ENCODE measurements around the gene ID3. TPM values are rescaled to one million over a fixed set of nuclear protein-coding genes. Genes with fewer than 3 reads are reported as not detected.
"Not testable (repeated sequence)": the region's sequence is repeated elsewhere in the genome, so short reads cannot be mapped to it uniquely, and the experiment has no call there.

ID3 gene
- total and polyA plus RNA-seq, 4 experiments from 2014 or later, result 8.9 to 98.0 (median 54.8) TPM

- H3K27ac Mint-ChIP-seq, result no peak overlapping the region
- CTCF ChIA-PET (ENCODE audit: partially characterized antibody), result interaction anchor here (0.7 to 30.3 kb wide), 15 partner anchors 9 to 98 kb away, joined by 3 to 1081 read pairs (median 6); partner anchors contain the start of genes E2F2 and ID3
- H3K27ac ChIP-seq (ENCODE audit: low read depth, low read length), result no peak overlapping the region
- H3K4me1 ChIP-seq (ENCODE audit: insufficient read depth, low read length), result peaks cover 26% of the 10 kb centered on the region
- DNase-seq, result no peak
- no peak overlapping the region for H3K4me3 ChIP-seq (ENCODE audit: low read length in 2 of 2)
- no peaks in the 10 kb centered on the region for H3K9me3 ChIP-seq (ENCODE audit: control insufficient read depth in 1 of 2, low read length in 2 of 2)
- POLR2A ChIA-PET (ENCODE audit: partially characterized antibody), result interaction anchor here (1.1 to 21.6 kb wide), 6 partner anchors 9 to 148 kb away, joined by 3 to 616 read pairs (median 22); partner anchors contain the start of genes ID3 and RPL11
- H3K4me3 Mint-ChIP-seq, result no peak overlapping the region
- H3K36me3 ChIP-seq (ENCODE audit: insufficient read depth, low read length), result no peaks in the 10 kb centered on the region
- peaks cover 11 to 23% (median 13%) of the 10 kb centered on the region in 4 donors for H3K4me1 Mint-ChIP-seq
- H3K27me3 Mint-ChIP-seq, result no peaks in the 10 kb centered on the region
- no peaks in the 10 kb centered on the region for H3K27me3 ChIP-seq (ENCODE audit: insufficient read depth, low read length)
- intact Hi-C loops (cut with micrococcal nuclease), result loop anchor here (1.0 kb wide), 1 partner anchor 93 kb away; no protein-coding TSS in a partner anchor
- H3K9me3 Mint-ChIP-seq, result no peaks in the 10 kb centered on the region
- no peaks in the 10 kb centered on the region for H3K36me3 Mint-ChIP-seq
These were observed 15.4 kb downstream of the ID3 start for GRCh38 chr1:23543707-23544443.

GRCh38 chr1:23542940-23543339 is 16.4 kb downstream of the ID3 start:
- H3K9me3 Mint-ChIP-seq; DNase-seq; H3K4me3 ChIP-seq (ENCODE audit: low read length in 2 of 2); H3K4me3 Mint-ChIP-seq; H3K27me3 ChIP-seq (ENCODE audit: insufficient read depth, low read length); H3K36me3 Mint-ChIP-seq; H3K36me3 ChIP-seq (ENCODE audit: insufficient read depth, low read length); H3K27me3 Mint-ChIP-seq; H3K27ac ChIP-seq (ENCODE audit: low read depth, low read length); intact Hi-C loops (cut with micrococcal nuclease); H3K27ac Mint-ChIP-seq; H3K9me3 ChIP-seq (ENCODE audit: control insufficient read depth in 1 of 2, low read length in 2 of 2): not testable (repeated sequence)
- POLR2A ChIA-PET (ENCODE audit: partially characterized antibody), result interaction anchor here (0.7 to 21.6 kb wide), 4 partner anchors 12 to 90 kb away, joined by 3 to 616 read pairs (median 20); partner anchors contain the start of gene ID3
- peaks cover 26% of the 10 kb centered on the region for H3K4me1 ChIP-seq (ENCODE audit: insufficient read depth, low read length)
- CTCF ChIA-PET (ENCODE audit: partially characterized antibody), result interaction anchor here (3.0 to 30.3 kb wide), 4 partner anchors 15 to 94 kb away, joined by 19 to 1081 read pairs (median 534); partner anchors contain the start of genes E2F2 and ID3
- peaks cover 11 to 23% (median 13%) of the 10 kb centered on the region in 4 donors for H3K4me1 Mint-ChIP-seq

- Mint-ChIP-seq H3K27me3 (no peaks in the 10 kb centered on the region), H3K4me3 (peak overlapping the region in 7 of 8 donors; percentile 23 to 73 (median 52)), H3K27ac (peak overlapping the region; percentile 68 to 92 (median 89)), H3K9me3 (no peaks in the 10 kb centered on the region), H3K36me3 (no peaks in the 10 kb centered on the region), H3K4me1 (peaks cover 12 to 32% (median 23%) of the 10 kb centered on the region in 4 donors)
- Histone ChIP-seq H3K4me1 (ENCODE audit: insufficient read depth, low read length) (peaks cover 22% of the 10 kb centered on the region), H3K4me3 (ENCODE audit: low read length in 2 of 2) (no peak overlapping the region), H3K36me3 (ENCODE audit: insufficient read depth, low read length) (no peaks in the 10 kb centered on the region), H3K27ac (ENCODE audit: low read depth, low read length) (no peak overlapping the region), H3K27me3 (ENCODE audit: insufficient read depth, low read length) (no peaks in the 10 kb centered on the region), H3K9me3 (ENCODE audit: control insufficient read depth in 1 of 2, low read length in 2 of 2) (no peaks in the 10 kb centered on the region)
- POLR2A ChIA-PET (ENCODE audit: partially characterized antibody), result interaction anchor here (0.6 to 21.6 kb wide), 20 partner anchors 8 to 195 kb away, joined by 3 to 616 read pairs (median 3); partner anchors contain the start of genes ASAP3, E2F2, HNRNPR and ID3
- intact Hi-C loops (cut with micrococcal nuclease), result loop anchor here (1.0 kb wide), 2 partner anchors 11 to 42 kb away; no protein-coding TSS in a partner anchor
- DNase-seq, result peak; percentile 91 to 95 (median 92)
- CTCF ChIA-PET (ENCODE audit: partially characterized antibody), result interaction anchor here (0.6 to 30.3 kb wide), 22 partner anchors 9 to 115 kb away, joined by 3 to 1081 read pairs (median 4); partner anchors contain the start of genes ASAP3, E2F2 and ID3
These were observed 19.5 kb downstream of the ID3 start for GRCh38 chr1:23539698-23540266.

GRCh38 chr1:23537296-23537973 is 21.9 kb downstream of the ID3 start:
- no peaks in the 10 kb centered on the region for H3K36me3 ChIP-seq (ENCODE audit: insufficient read depth, low read length)
- H3K27ac ChIP-seq (ENCODE audit: low read depth, low read length), result no peak overlapping the region
- Mint-ChIP-seq H3K4me3 (no peak overlapping the region), H3K4me1 (peaks cover 20 to 45% (median 34%) of the 10 kb centered on the region in 4 donors), H3K36me3 (no peaks in the 10 kb centered on the region), H3K9me3 (no peaks in the 10 kb centered on the region), H3K27me3 (no peaks in the 10 kb centered on the region), H3K27ac (peak overlapping the region in 2 of 7 donors; percentile 44 to 73)
- intact Hi-C loops (cut with micrococcal nuclease), result no loop called here
- H3K9me3 ChIP-seq (ENCODE audit: control insufficient read depth in 1 of 2, low read length in 2 of 2), result no peaks in the 10 kb centered on the region
- H3K27me3 ChIP-seq (ENCODE audit: insufficient read depth, low read length), result no peaks in the 10 kb centered on the region
- no peak for DNase-seq
- H3K4me3 ChIP-seq (ENCODE audit: low read length in 2 of 2), result no peak overlapping the region
- ChIA-PET CTCF (ENCODE audit: partially characterized antibody) (interaction anchor here (1.4 to 30.3 kb wide), 4 partner anchors 9 to 100 kb away, joined by 3 to 1081 read pairs (median 534); partner anchors contain the start of gene E2F2), POLR2A (ENCODE audit: partially characterized antibody) (interaction anchor here (0.7 to 11.2 kb wide), 6 partner anchors 9 to 94 kb away, joined by 3 to 135 read pairs (median 5); no protein-coding TSS in a partner anchor)
- peaks cover 37% of the 10 kb centered on the region for H3K4me1 ChIP-seq (ENCODE audit: insufficient read depth, low read length)

- intact Hi-C loops (cut with micrococcal nuclease), result no loop called here
- no peak for DNase-seq
- peaks cover 57% of the 10 kb centered on the region for H3K4me1 ChIP-seq (ENCODE audit: insufficient read depth, low read length)
These were observed 25.9 kb downstream of the ID3 start for GRCh38 chr1:23533246-23534023.

GRCh38 chr1:23531562-23532094 is 27.7 kb downstream of the ID3 start:
- Mint-ChIP-seq H3K9me3 (peaks cover 0 to 3% (median 0%) of the 10 kb centered on the region in 8 donors), H3K27ac (peak overlapping the region; percentile 84 to 96 (median 88)), H3K4me1 (peaks cover 51 to 83% (median 73%) of the 10 kb centered on the region in 4 donors), H3K4me3 (peak overlapping the region; percentile 90 to 96 (median 92)), H3K27me3 (no peaks in the 10 kb centered on the region), H3K36me3 (no peaks in the 10 kb centered on the region)
- DNase-seq, result no peak
- intact Hi-C loops (cut with micrococcal nuclease), result loop anchor here (1.0 to 2.0 kb wide), 4 partner anchors 27 to 187 kb away; partner anchors contain the start of genes ASAP3, HNRNPR and ID3
- H3K27ac ChIP-seq (ENCODE audit: low read depth, low read length), result peak overlapping the region; percentile 47
- no peaks in the 10 kb centered on the region for H3K9me3 ChIP-seq (ENCODE audit: control insufficient read depth in 1 of 2, low read length in 2 of 2)
- no peaks in the 10 kb centered on the region for H3K27me3 ChIP-seq (ENCODE audit: insufficient read depth, low read length)
- H3K4me1 ChIP-seq (ENCODE audit: insufficient read depth, low read length), result peaks cover 75% of the 10 kb centered on the region
- ChIA-PET CTCF (ENCODE audit: partially characterized antibody) (interaction anchor here (0.5 to 30.3 kb wide), 10 partner anchors 7 to 106 kb away, joined by 3 to 924 read pairs (median 4); no protein-coding TSS in a partner anchor), POLR2A (ENCODE audit: partially characterized antibody) (interaction anchor here (0.6 to 11.2 kb wide), 15 partner anchors 8 to 187 kb away, joined by 3 to 135 read pairs (median 6); partner anchors contain the start of genes ASAP3, HNRNPR, ID3 and RPL11)
- H3K36me3 ChIP-seq (ENCODE audit: insufficient read depth, low read length), result no peaks in the 10 kb centered on the region
- peak overlapping the region; percentile 17 to 54 for H3K4me3 ChIP-seq (ENCODE audit: low read length in 2 of 2)

More at GRCh38 chr1:23533246-23534023, 25.9 kb downstream of the ID3 start:
- H3K36me3 ChIP-seq (ENCODE audit: insufficient read depth, low read length), result no peaks in the 10 kb centered on the region
- H3K9me3 ChIP-seq (ENCODE audit: control insufficient read depth in 1 of 2, low read length in 2 of 2), result no peaks in the 10 kb centered on the region
- Mint-ChIP-seq H3K4me1 (peaks cover 43 to 69% (median 56%) of the 10 kb centered on the region in 4 donors), H3K36me3 (no peaks in the 10 kb centered on the region), H3K9me3 (peaks cover 0 to 3% (median 0%) of the 10 kb centered on the region in 8 donors), H3K4me3 (peak overlapping the region in 7 of 8 donors; percentile 39 to 91 (median 68)), H3K27ac (peak overlapping the region; percentile 68 to 91 (median 84)), H3K27me3 (no peaks in the 10 kb centered on the region)
- peak overlapping the region; percentile 4 for H3K27ac ChIP-seq (ENCODE audit: low read depth, low read length)
- CTCF ChIA-PET (ENCODE audit: partially characterized antibody), result interaction anchor here (0.7 to 30.3 kb wide), 3 partner anchors 15 to 103 kb away, joined by 3 to 924 read pairs (median 5); no protein-coding TSS in a partner anchor
- H3K27me3 ChIP-seq (ENCODE audit: insufficient read depth, low read length), result no peaks in the 10 kb centered on the region
- POLR2A ChIA-PET (ENCODE audit: partially characterized antibody), result interaction anchor here (0.6 to 11.2 kb wide), 10 partner anchors 8 to 94 kb away, joined by 3 to 135 read pairs (median 6); no protein-coding TSS in a partner anchor
- no peak overlapping the region for H3K4me3 ChIP-seq (ENCODE audit: low read length in 2 of 2)
